ENCODE data around the gene RTL1. TPM values are rescaled to one million over a fixed set of nuclear protein-coding genes. Genes with fewer than 3 reads are reported as not detected.

RTL1 gene
- total RNA-seq, 1 donor from 2014 or later, result not detected

- Histone ChIP-seq H3K36me3 (no peaks in the 10 kb centered on the region), H3K27ac (no peak overlapping the region), H3K27me3 (peaks cover 10% of the 10 kb centered on the region), H3K4me3 (no peak overlapping the region), H3K4me1 (no peaks in the 10 kb centered on the region), H3K9me3 (no peaks in the 10 kb centered on the region)
- intact Hi-C loops (cut with DNase I), result no loop called here
- no peak for DNase-seq
- ATAC-seq, result no peak
- no peak for TF ChIP-seq CTCF (IDR thresholded peaks at IDR 0.05)
Observed at GRCh38 chr14:100844846-100845245, 58.7 kb downstream of the RTL1 start.

- no peak for ATAC-seq
- no peaks in the 10 kb centered on the region for H3K9me3 ChIP-seq
- H3K36me3 ChIP-seq, result no peaks in the 10 kb centered on the region
- intact Hi-C loops (cut with DNase I), result no loop called here
- no peaks in the 10 kb centered on the region for H3K4me1 ChIP-seq
- H3K27me3 ChIP-seq, result peaks cover 10% of the 10 kb centered on the region
- DNase-seq, result no peak
- H3K27ac ChIP-seq, result no peak overlapping the region
- H3K4me3 ChIP-seq, result no peak overlapping the region
- TF ChIP-seq CTCF (IDR thresholded peaks at IDR 0.05), result no peak
Observed at GRCh38 chr14:100844421-100844820, 59.1 kb downstream of the RTL1 start.

- no peak for ATAC-seq
- DNase-seq, result no peak
- intact Hi-C loops (cut with DNase I), result no loop called here
- H3K4me1 ChIP-seq, result no peaks in the 10 kb centered on the region
- TF ChIP-seq CTCF (IDR thresholded peaks at IDR 0.05), result no peak
- no peaks in the 10 kb centered on the region for H3K9me3 ChIP-seq
- peaks cover 10% of the 10 kb centered on the region for H3K27me3 ChIP-seq
- H3K27ac ChIP-seq, result no peak overlapping the region
- H3K4me3 ChIP-seq, result no peak overlapping the region
- no peaks in the 10 kb centered on the region for H3K36me3 ChIP-seq
Observed at GRCh38 chr14:100844082-100844408, 59.5 kb downstream of the RTL1 start.

- Histone ChIP-seq H3K27ac (no peak overlapping the region), H3K9me3 (no peaks in the 10 kb centered on the region), H3K4me3 (no peak overlapping the region), H3K36me3 (no peaks in the 10 kb centered on the region), H3K4me1 (no peaks in the 10 kb centered on the region), H3K27me3 (peaks cover 10% of the 10 kb centered on the region)
- intact Hi-C loops (cut with DNase I), result no loop called here
- TF ChIP-seq CTCF (IDR thresholded peaks at IDR 0.05), result no peak
- ATAC-seq (no peak), DNase-seq (no peak)
Observed at GRCh38 chr14:100842799-100843198, 60.7 kb downstream of the RTL1 start.

- no peaks in the 10 kb centered on the region for H3K4me1 ChIP-seq
- intact Hi-C loops (cut with DNase I), result no loop called here
- DNase-seq (no peak), ATAC-seq (no peak)
- H3K9me3 ChIP-seq, result no peaks in the 10 kb centered on the region
- H3K27me3 ChIP-seq, result peaks cover 10% of the 10 kb centered on the region
- H3K4me3 ChIP-seq, result no peak overlapping the region
- TF ChIP-seq CTCF (IDR thresholded peaks at IDR 0.05), result no peak
- H3K27ac ChIP-seq, result no peak overlapping the region
- H3K36me3 ChIP-seq, result no peaks in the 10 kb centered on the region
Observed at GRCh38 chr14:100841761-100842403, 61.6 kb downstream of the RTL1 start.
